Endothelial cell of umbilical vein (primary cell): ENCODE measurements around the gene ZNF618. TPM values are rescaled to one million over a fixed set of nuclear protein-coding genes. Genes with fewer than 3 reads are reported as not detected.

Source experiments
- BruUV-seq: library from RNA; stranded (reverse); fragments of 400-500 nt; replicated peaks from 2 replicates; lab custom pipeline; 2021; lab: Mats Ljungman, UMichigan
- CTCF ChIA-PET: fragments of 300-600, 350-600 bp; sonication (Branson Sonifier 250); formaldehyde crosslinking; loops from one replicate; lab custom pipeline; 2021; ENCODE audit warnings: antibody characterized with exemption, inconsistent platforms; lab: Charles Lee
- POLR2A ChIA-PET: fragments of 300-600, 350-600 bp; sonication (Branson Sonifier 250); formaldehyde crosslinking; loops from one replicate; lab custom pipeline; 2021; ENCODE audit warnings: antibody characterized with exemption, inconsistent platforms; lab: Charles Lee
- DNase-seq: peaks from one replicate; pipeline ENCODE4 v3.0.0-alpha.2; 2011; ENCODE audit warnings: low read depth, low spot score
- FAIRE-seq: peaks from 2 replicates; lab custom pipeline; 2011; peaks lifted over from hg19 to GRCh38; lab: Jason Lieb, UNC
- H2AFZ ChIP-seq: 2 replicates; pipeline ENCODE4 v1.6.0; 2012; ENCODE audit warnings: low read depth, low read length, control low read depth, inconsistent platforms
- H3K27ac ChIP-seq: 2 replicates; pipeline ENCODE4 v1.5.1; 2011; ENCODE audit warnings: low read depth, mild to moderate bottlenecking, control low read depth, low read length, moderate library complexity; ENCODE audit not compliant: insufficient read depth
- H3K27me3 ChIP-seq, 2 experiments: 2 replicates each; pipeline versions ENCODE4 v1.6.0 to v1.6.1; 2011; ENCODE audit warnings: low read length in 2 of 2, mixed read lengths in 1 of 2; ENCODE audit not compliant: control insufficient read depth in 2 of 2, insufficient read depth in 2 of 2
- H3K36me3 ChIP-seq, 2 experiments: 2 replicates in 1 of 2; 3 replicates in 1 of 2; pipeline ENCODE4 v1.5.1; 2011; ENCODE audit warnings: low read length in 2 of 2, mild to moderate bottlenecking in 1 of 2, moderate library complexity in 1 of 2; ENCODE audit not compliant: control insufficient read depth in 2 of 2, insufficient read depth in 2 of 2; ENCODE audit errors: extremely low read depth in 1 of 2
- H3K4me1 ChIP-seq: 3 replicates; pipeline ENCODE4 v1.5.1; 2011; ENCODE audit warnings: mild to moderate bottlenecking, low read length; ENCODE audit not compliant: control insufficient read depth, insufficient read depth; ENCODE audit errors: extremely low read depth
- H3K4me2 ChIP-seq: 2 replicates; pipeline ENCODE4 v1.6.1; 2011; ENCODE audit warnings: low read length, control low read depth, mixed read lengths; ENCODE audit not compliant: insufficient read depth
- H3K4me3 ChIP-seq, 3 experiments: fragments of 200-600 bp in 1 of 3; sonication (generic), shearing (Covaris generic) in 1 of 3; replicated peaks in 1 of 3; 2 replicates each; pipeline ENCODE4 v1.5.1; 2011 to 2016; ENCODE audit warnings: control low read depth in 3 of 3, low read length in 3 of 3, mild to moderate bottlenecking in 2 of 3, inconsistent platforms in 1 of 3, low read depth in 1 of 3, moderate library complexity in 1 of 3; ENCODE audit not compliant: insufficient read depth in 1 of 3
- H3K79me2 ChIP-seq: 2 replicates; pipeline ENCODE4 v1.6.0; 2012; ENCODE audit warnings: low read length, inconsistent platforms; ENCODE audit not compliant: control insufficient read depth, insufficient read depth
- H3K9ac ChIP-seq: replicated peaks from 2 replicates; pipeline ENCODE3; 2011; ENCODE audit warnings: low read length, control low read depth; ENCODE audit not compliant: insufficient read depth; ENCODE audit errors: extremely low read depth
- H3K9me1 ChIP-seq: replicated peaks from 3 replicates; pipeline ENCODE4 v1.6.0; 2011; ENCODE audit warnings: mild to moderate bottlenecking, low read length; ENCODE audit not compliant: control insufficient read depth, insufficient read depth; ENCODE audit errors: extremely low read depth
- H3K9me3 ChIP-seq: replicated peaks from 2 replicates; pipeline ENCODE4 v1.5.1; 2012; ENCODE audit warnings: low read length, inconsistent platforms; ENCODE audit not compliant: control insufficient read depth, insufficient read depth
- H4K20me1 ChIP-seq: replicated peaks from 2 replicates; pipeline ENCODE3; 2011; ENCODE audit warnings: mild to moderate bottlenecking, low read length; ENCODE audit not compliant: control insufficient read depth, insufficient read depth; ENCODE audit errors: extremely low read depth
- EZH2 ChIP-seq: IDR thresholded peaks from 2 replicates; pipeline ENCODE4 v1.6.1; 2012; ENCODE audit warnings: borderline replicate concordance, low read depth, mild to moderate bottlenecking, moderate library complexity, low read length, inconsistent platforms; ENCODE audit not compliant: severe bottlenecking
- FOS ChIP-seq: IDR thresholded peaks from 2 replicates; pipeline ENCODE4 v1.6.1; 2011; ENCODE audit warnings: mild to moderate bottlenecking, low read length, moderate library complexity, borderline replicate concordance; ENCODE audit not compliant: insufficient read depth
- GATA2 ChIP-seq: IDR thresholded peaks from 2 replicates; pipeline ENCODE4 v1.7.0; 2011; ENCODE audit warnings: low read depth, mild to moderate bottlenecking, moderate library complexity, mixed read lengths, low read length; ENCODE audit not compliant: insufficient read length, insufficient read depth
- JUN ChIP-seq: IDR thresholded peaks from 2 replicates; pipeline ENCODE4 v1.6.1; 2011; ENCODE audit warnings: borderline replicate concordance, low read depth; ENCODE audit not compliant: insufficient read length, insufficient read depth
- MYC ChIP-seq: IDR thresholded peaks from one replicate; pipeline ENCODE4 v1.6.1; 2011; ENCODE audit warnings: mild to moderate bottlenecking, low read depth, low read length
- POLR2A ChIP-seq: IDR thresholded peaks from 2 replicates; pipeline ENCODE4 v1.6.1; 2012; ENCODE audit warnings: low read depth, mild to moderate bottlenecking, control low read depth, low read length
- POLR2AphosphoS5 ChIP-seq: IDR thresholded peaks from 2 replicates; pipeline ENCODE4 v1.6.1; 2012; ENCODE audit warnings: low read depth, mild to moderate bottlenecking, control low read depth, low read length, moderate library complexity; ENCODE audit not compliant: insufficient read depth
- dilution Hi-C: fragments of 300-500 bp; cut with MboI; formaldehyde crosslinking; loops from one replicate; pipeline ENCODE4 v1.15.0; 2019; ENCODE audit warnings: low sequenced_read_pairs; ENCODE audit not compliant: extremely low pct_ligation_motif_present
- intact Hi-C: fragments of 100-400 bp; cut with micrococcal nuclease; formaldehyde crosslinking; loops from one replicate; pipeline ENCODE4 v1.10.0; 2022
- polyA plus RNA-seq, 4 experiments: library from polyadenylated mRNA; depleted of rRNA in 3 of 4; stranded (reverse) in 3 of 4; unstranded in 1 of 4; fragments of >200 nt; gene quantifications; 2 replicates each; pipeline versions ENCODE4 v1.2.1 to v1.2.3, GENCODE V29; 2011 to 2012; ENCODE audit warnings: missing spikeins in 1 of 4
- total RNA-seq: library from RNA; stranded (reverse); gene quantifications from 2 replicates; pipeline ENCODE4 v1.2.3, GENCODE V29; 2021
- TF ChIP-seq, protein P1 (sequence below), 2 donors: IDR thresholded peaks; 1 replicate in 1 of 2; 2 replicates in 1 of 2; pipeline ENCODE4 v1.5.1; 2011; ENCODE audit warnings: low read length in 2 of 2, mild to moderate bottlenecking in 2 of 2, moderate library complexity in 2 of 2, control low read depth in 1 of 2, inconsistent platforms in 1 of 2, low read depth in 1 of 2; ENCODE audit not compliant: insufficient read depth in 1 of 2; ENCODE audit errors: extremely low read depth in 1 of 2
- TF ChIP-seq, protein P2 (sequence below): IDR thresholded peaks from 2 replicates; pipeline ENCODE4 v1.6.1; 2011; ENCODE audit not compliant: insufficient read depth, insufficient read length

The ZNF618 gene
- total and polyA plus RNA-seq, 2 donors (not counting 3 experiments of a cell fraction or from before 2014, with no cell fraction given), result 22.6 to 80.3 TPM

- ChIA-PET POLR2A (no interaction called here), CTCF (interaction anchor here (1.0 kb wide), 1 partner anchor 269 kb away, joined by 3 read pairs; no protein-coding TSS in a partner anchor)
- H3K27ac ChIP-seq, result no peak overlapping the region
- no peak overlapping the region for H3K9ac ChIP-seq
- DNase-seq, result no peak
- BruUV-seq, result no TSS peak
- no peaks in the 10 kb centered on the region for H3K9me1 ChIP-seq
- TF ChIP-seq, protein P1, sequence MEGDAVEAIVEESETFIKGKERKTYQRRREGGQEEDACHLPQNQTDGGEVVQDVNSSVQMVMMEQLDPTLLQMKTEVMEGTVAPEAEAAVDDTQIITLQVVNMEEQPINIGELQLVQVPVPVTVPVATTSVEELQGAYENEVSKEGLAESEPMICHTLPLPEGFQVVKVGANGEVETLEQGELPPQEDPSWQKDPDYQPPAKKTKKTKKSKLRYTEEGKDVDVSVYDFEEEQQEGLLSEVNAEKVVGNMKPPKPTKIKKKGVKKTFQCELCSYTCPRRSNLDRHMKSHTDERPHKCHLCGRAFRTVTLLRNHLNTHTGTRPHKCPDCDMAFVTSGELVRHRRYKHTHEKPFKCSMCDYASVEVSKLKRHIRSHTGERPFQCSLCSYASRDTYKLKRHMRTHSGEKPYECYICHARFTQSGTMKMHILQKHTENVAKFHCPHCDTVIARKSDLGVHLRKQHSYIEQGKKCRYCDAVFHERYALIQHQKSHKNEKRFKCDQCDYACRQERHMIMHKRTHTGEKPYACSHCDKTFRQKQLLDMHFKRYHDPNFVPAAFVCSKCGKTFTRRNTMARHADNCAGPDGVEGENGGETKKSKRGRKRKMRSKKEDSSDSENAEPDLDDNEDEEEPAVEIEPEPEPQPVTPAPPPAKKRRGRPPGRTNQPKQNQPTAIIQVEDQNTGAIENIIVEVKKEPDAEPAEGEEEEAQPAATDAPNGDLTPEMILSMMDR (IDR thresholded peaks at IDR 0.05; ENCODE audit: extremely low read depth in 1 of 2, insufficient read depth in 1 of 2, low read depth in 1 of 2, low read length in 2 of 2), result no peak
- no peak for TF ChIP-seq EZH2
- no peak for TF ChIP-seq POLR2AphosphoS5
- TF ChIP-seq MYC, result no peak
- TF ChIP-seq, protein P2, sequence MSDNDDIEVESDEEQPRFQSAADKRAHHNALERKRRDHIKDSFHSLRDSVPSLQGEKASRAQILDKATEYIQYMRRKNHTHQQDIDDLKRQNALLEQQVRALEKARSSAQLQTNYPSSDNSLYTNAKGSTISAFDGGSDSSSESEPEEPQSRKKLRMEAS, result no peak
- no peak for TF ChIP-seq GATA2
- no peak for TF ChIP-seq FOS
- no peak for TF ChIP-seq JUN
- TF ChIP-seq POLR2A, result no peak
- intact Hi-C loops, result no loop called here
- FAIRE-seq, result no peak
- H2AFZ ChIP-seq, result no peak overlapping the region
- no peaks in the 10 kb centered on the region for H4K20me1 ChIP-seq
- peaks cover 24% of the 10 kb centered on the region for H3K4me1 ChIP-seq
- no peaks in the 10 kb centered on the region for H3K27me3 ChIP-seq
- H3K9me3 ChIP-seq, result no peaks in the 10 kb centered on the region
- no peak overlapping the region for H3K4me2 ChIP-seq
- H3K4me3 ChIP-seq, result no peak overlapping the region
- no peaks in the 10 kb centered on the region for H3K79me2 ChIP-seq
- peaks cover 21 to 43% of the 10 kb centered on the region in 2 experiments for H3K36me3 ChIP-seq
- dilution Hi-C loops, result no loop called here
Measured at GRCh38 chr9:114006931-114007691, 131.0 kb downstream of the ZNF618 start.
